HepG2 (cell line): ENCODE data around the gene MAP3K1. TPM values are rescaled to one million over a fixed set of nuclear protein-coding genes. Genes with fewer than 3 reads are reported as not detected.
A peak's percentile ranks its signal among the peaks of the same experiment; 100 is the strongest.

Experiments
- ATAC-seq: fragments of 200-7000 bp; cut with Tn5 transposase; 3 replicates; pipeline ENCODE4 v1.9.1; 2020; ENCODE audit warnings: mild to moderate bottlenecking, moderate library complexity
- BruUV-seq: library from RNA; stranded (reverse); fragments of 400-500 nt; replicated peaks from 2 replicates; lab custom pipeline; 2021; lab: Mats Ljungman, UMichigan
- CTCF ChIA-PET: fragments of 300-600 bp; formaldehyde crosslinking; extraction: SDS; loops from one replicate; lab custom pipeline; 2021; ENCODE audit warnings: low total read pairs, inconsistent platforms, low intra/inter-chr PET ratio; lab: Yijun Ruan, JAX
- POLR2A ChIA-PET: fragments of 350-600 bp; sonication (Branson Sonifier 250); formaldehyde crosslinking; loops from one replicate; lab custom pipeline; 2020; ENCODE audit warnings: antibody characterized with exemption, inconsistent platforms; lab: Yijun Ruan, JAX
- DNase-seq: peaks from one replicate; pipeline ENCODE4 v3.0.0-alpha.2; 2015; ENCODE audit warnings: low spot score
- FAIRE-seq: peaks from 3 replicates; lab custom pipeline; 2011; peaks lifted over from hg19 to GRCh38; lab: Jason Lieb, UNC
- H2AFZ ChIP-seq: one replicate; pipeline ENCODE4 v1.6.1; 2011; ENCODE audit warnings: low read length, inconsistent platforms
- H3K27ac ChIP-seq: fragments of 300-600 bp; 3 replicates; pipeline ENCODE4 v1.8.0; 2011; ENCODE audit warnings: mixed run types, mild to moderate bottlenecking, mixed read lengths, low read length, inconsistent platforms; ENCODE audit not compliant: insufficient read depth; ENCODE audit errors: extremely low read length
- H3K27me3 ChIP-seq, 2 experiments: fragments of 200-600 bp in 1 of 2; 2 replicates in 1 of 2; 3 replicates in 1 of 2; pipeline versions ENCODE4 v1.6.0 to v1.8.0; 2011; ENCODE audit warnings: low read length in 2 of 2, mild to moderate bottlenecking in 2 of 2, moderate library complexity in 2 of 2, inconsistent platforms in 1 of 2; ENCODE audit not compliant: insufficient read depth in 2 of 2, control insufficient read depth in 1 of 2
- H3K36me3 ChIP-seq, 2 experiments: fragments of 200-600 bp in 1 of 2; replicated peaks in 1 of 2; 2 replicates in 1 of 2; 3 replicates in 1 of 2; pipeline versions ENCODE4 v1.5.1 to v1.8.0; 2011; ENCODE audit warnings: low read length in 2 of 2, inconsistent platforms in 1 of 2; ENCODE audit not compliant: insufficient read depth in 2 of 2, control insufficient read depth in 1 of 2
- H3K4me1 ChIP-seq: 2 replicates; pipeline ENCODE4 v1.5.1; 2012; ENCODE audit warnings: low read length, inconsistent platforms; ENCODE audit not compliant: insufficient read depth
- H3K4me2 ChIP-seq: 2 replicates; pipeline ENCODE4 v1.6.0; 2011; ENCODE audit warnings: low read depth, low read length, inconsistent platforms
- H3K4me3 ChIP-seq, 3 experiments: fragments of 200-600 bp in 1 of 3; sonication (generic), shearing (Covaris generic) in 1 of 3; replicated peaks in 1 of 3; 2 replicates each; pipeline ENCODE4 v1.5.1; 2011 to 2016; ENCODE audit warnings: low read length in 3 of 3, inconsistent platforms in 2 of 3, low read depth in 2 of 3, mild to moderate bottlenecking in 2 of 3, control low read depth in 1 of 3, mixed read lengths in 1 of 3; ENCODE audit not compliant: insufficient read depth in 1 of 3
- H3K79me2 ChIP-seq: one replicate; pipeline ENCODE4 v1.6.1; 2011; ENCODE audit warnings: low read length, inconsistent platforms; ENCODE audit not compliant: insufficient read depth
- H3K9ac ChIP-seq: 2 replicates; pipeline ENCODE4 v1.6.0; 2011; ENCODE audit warnings: mild to moderate bottlenecking, low read depth, low read length, inconsistent platforms; ENCODE audit not compliant: insufficient read depth
- H3K9me3 ChIP-seq: 2 replicates; pipeline ENCODE4 v1.5.1; 2012; ENCODE audit warnings: mild to moderate bottlenecking, low read length
- H4K20me1 ChIP-seq: 2 replicates; pipeline ENCODE4 v1.6.0; 2011; ENCODE audit warnings: inconsistent platforms, mild to moderate bottlenecking, low read length, moderate library complexity; ENCODE audit not compliant: insufficient read depth
- GATAD2A ChIP-seq: IDR thresholded peaks from 2 replicates; pipeline ENCODE4 v1.6.1; 2016
- PLSCR1 ChIP-seq: sonication (generic); formaldehyde crosslinking; IDR thresholded peaks from 2 replicates; pipeline ENCODE4 v1.5.0; 2020; ENCODE audit warnings: missing genetic modification reagents, mild to moderate bottlenecking, borderline replicate concordance
- SMC3 ChIP-seq: IDR thresholded peaks from 2 replicates; pipeline ENCODE4 v1.6.1; 2011; ENCODE audit warnings: low read length, improper control_type of control experiment
- XRCC5 ChIP-seq: fragments of 200-400 bp; formaldehyde crosslinking; optimal IDR thresholded peaks from 2 replicates; pipeline ENCODE3; 2017; ENCODE audit warnings: mild to moderate bottlenecking, low read length
- ZNF343 ChIP-seq: sonication (generic); formaldehyde crosslinking; IDR thresholded peaks from 2 replicates; pipeline ENCODE4 v1.4.0; 2020; ENCODE audit warnings: mild to moderate bottlenecking, missing genetic modification reagents
- ZNF598 ChIP-seq: sonication (generic); formaldehyde crosslinking; IDR thresholded peaks from 2 replicates; pipeline ENCODE4 v1.5.1; 2020; ENCODE audit warnings: mild to moderate bottlenecking, missing genetic modification reagents, borderline replicate concordance
- ZNF687 ChIP-seq: sonication (generic); formaldehyde crosslinking; IDR thresholded peaks from 2 replicates; pipeline ENCODE4 v1.5.1; 2020; ENCODE audit warnings: mild to moderate bottlenecking, missing genetic modification reagents, moderate library complexity
- ZSCAN29 ChIP-seq: sonication (generic); formaldehyde crosslinking; conservative IDR thresholded peaks from 2 replicates; pipeline ENCODE4 v1.4.0; 2020; ENCODE audit warnings: mild to moderate bottlenecking, missing genetic modification reagents
- WGBS: methylation state at CpG from one replicate; pipeline ENCODE4 v1.1.6; 2017; ENCODE audit warnings: low lambda C conversion rate; 5-methylcytosine and 5-hydroxymethylcytosine counted together
- in situ Hi-C: cut with HindIII; loops from 2 replicates; pipeline ENCODE4 v1.10.0; 2017; ENCODE audit warnings: low pct_unique_long_range_greater_than_20kb; ENCODE audit not compliant: extremely low pct_ligation_motif_present
- intact Hi-C: fragments of 100-400 bp; cut with micrococcal nuclease; formaldehyde crosslinking; loops from one replicate; pipeline ENCODE4 v1.10.0; 2022; ENCODE audit not compliant: unreplicated experiment
- polyA plus RNA-seq, 8 experiments: library from polyadenylated mRNA; depleted of rRNA in 3 of 8; stranded (reverse) in 7 of 8; unstranded in 1 of 8; fragments of >200 nt; fragmentation: Illumina TruSeq in 4 of 8; extraction: Trizol in 4 of 8; gene quantifications; 2 replicates each; pipeline versions ENCODE4 v1.2.1 to v1.2.3, GENCODE V29; 2011 to 2016; ENCODE audit warnings: low read depth in 4 of 8, missing spikeins in 1 of 8, mixed read lengths in 1 of 8; ENCODE audit not compliant: insufficient read depth in 1 of 8
- total RNA-seq, 5 experiments: library from RNA; depleted of rRNA; stranded (reverse); fragments of >200 nt; fragmentation: Illumina TruSeq; extraction: Trizol; gene quantifications; 2 replicates each; pipeline ENCODE4 v1.2.3, GENCODE V29; 2016; ENCODE audit warnings: low read depth in 1 of 5
- TF ChIP-seq, protein P1 (sequence below): sonication (generic); formaldehyde crosslinking; IDR thresholded peaks from 2 replicates; pipeline ENCODE4 v1.5.0; 2020; ENCODE audit warnings: mild to moderate bottlenecking, missing genetic modification reagents
- TF ChIP-seq, protein P2 (sequence below): IDR thresholded peaks from 2 replicates; pipeline ENCODE4 v1.6.1; 2012; ENCODE audit warnings: low read depth, low read length, improper control_type of control experiment
- TF ChIP-seq, protein P3 (sequence below): sonication (generic); formaldehyde crosslinking; IDR thresholded peaks from 2 replicates; pipeline ENCODE4 v1.5.0; 2020; ENCODE audit warnings: mild to moderate bottlenecking, missing genetic modification reagents, moderate library complexity

MAP3K1 gene
- total and polyA plus RNA-seq, 2 of the 13 experiments (the other 11 are each of a cell fraction or from before 2014, with no cell fraction given): 16.4 to 30.3 TPM

- Histone ChIP-seq H3K4me1 (peaks cover 78% of the 10 kb centered on the region), H3K9ac (no peak overlapping the region), H3K27ac (peak overlapping the region; percentile 16), H3K9me3 (no peaks in the 10 kb centered on the region), H3K27me3 (no peaks in the 10 kb centered on the region; a peak in 1 of 5 replicates), H2AFZ (no peak overlapping the region), H3K36me3 (peaks cover 4 to 5% of the 10 kb centered on the region in 2 experiments; a peak in 3 of 5 replicates), H3K79me2 (peaks cover 98% of the 10 kb centered on the region), H4K20me1 (peaks cover 54% of the 10 kb centered on the region), H3K4me2 (peak overlapping the region; percentile 14; the same call in 1 of the 2 replicates), H3K4me3 (no peak overlapping the region)
- 27% methylated on average over 5 of the region's 5 CpGs for WGBS
- ChIA-PET POLR2A (interaction anchor here (0.7 to 1.0 kb wide), 2 partner anchors 190 to 468 kb away, joined by 3 read pairs; no protein-coding TSS in a partner anchor), CTCF (no interaction called here)
- peak; percentile 97 for ATAC-seq
- FAIRE-seq: peak; percentile 40
- intact Hi-C loops: no loop called here
- no TSS peak for BruUV-seq
- in situ Hi-C loops: loop anchor here (25.0 kb wide), 2 partner anchors 340 to 890 kb away; no protein-coding TSS in a partner anchor
- DNase-seq: peak; percentile 56
- TF ChIP-seq, protein P1, sequence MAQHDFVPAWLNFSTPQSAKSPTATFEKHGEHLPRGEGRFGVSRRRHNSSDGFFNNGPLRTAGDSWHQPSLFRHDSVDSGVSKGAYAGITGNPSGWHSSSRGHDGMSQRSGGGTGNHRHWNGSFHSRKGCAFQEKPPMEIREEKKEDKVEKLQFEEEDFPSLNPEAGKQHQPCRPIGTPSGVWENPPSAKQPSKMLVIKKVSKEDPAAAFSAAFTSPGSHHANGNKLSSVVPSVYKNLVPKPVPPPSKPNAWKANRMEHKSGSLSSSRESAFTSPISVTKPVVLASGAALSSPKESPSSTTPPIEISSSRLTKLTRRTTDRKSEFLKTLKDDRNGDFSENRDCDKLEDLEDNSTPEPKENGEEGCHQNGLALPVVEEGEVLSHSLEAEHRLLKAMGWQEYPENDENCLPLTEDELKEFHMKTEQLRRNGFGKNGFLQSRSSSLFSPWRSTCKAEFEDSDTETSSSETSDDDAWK (CRISPR knock-in tag): no peak
- TF ChIP-seq PLSCR1 (CRISPR knock-in tag): no peak
- TF ChIP-seq SMC3: peak; percentile 54; the same call in 1 of the 2 replicates
- TF ChIP-seq ZNF687 (CRISPR knock-in tag): peak; percentile 32; the same call in 1 of the 2 replicates
- TF ChIP-seq ZSCAN29 (CRISPR knock-in tag): no peak
- TF ChIP-seq, protein P2, sequence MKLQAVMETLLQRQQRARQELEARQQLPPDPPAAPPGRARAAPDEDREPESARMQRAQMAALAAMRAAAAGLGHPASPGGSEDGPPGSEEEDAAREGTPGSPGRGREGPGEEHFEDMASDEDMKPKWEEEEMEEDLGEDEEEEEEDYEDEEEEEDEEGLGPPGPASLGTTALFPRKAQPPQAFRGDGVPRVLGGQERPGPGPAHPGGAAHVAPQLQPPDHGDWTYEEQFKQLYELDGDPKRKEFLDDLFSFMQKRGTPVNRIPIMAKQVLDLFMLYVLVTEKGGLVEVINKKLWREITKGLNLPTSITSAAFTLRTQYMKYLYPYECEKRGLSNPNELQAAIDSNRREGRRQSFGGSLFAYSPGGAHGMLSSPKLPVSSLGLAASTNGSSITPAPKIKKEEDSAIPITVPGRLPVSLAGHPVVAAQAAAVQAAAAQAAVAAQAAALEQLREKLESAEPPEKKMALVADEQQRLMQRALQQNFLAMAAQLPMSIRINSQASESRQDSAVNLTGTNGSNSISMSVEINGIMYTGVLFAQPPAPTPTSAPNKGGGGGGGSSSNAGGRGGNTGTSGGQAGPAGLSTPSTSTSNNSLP: 0 out of 2 replicates have a peak, but pooled peaks have one; percentile 33
- no peak for TF ChIP-seq ZNF598
- TF ChIP-seq XRCC5: peak; percentile 34
- no peak for TF ChIP-seq ZNF343 (CRISPR knock-in tag)
- TF ChIP-seq, protein P3, sequence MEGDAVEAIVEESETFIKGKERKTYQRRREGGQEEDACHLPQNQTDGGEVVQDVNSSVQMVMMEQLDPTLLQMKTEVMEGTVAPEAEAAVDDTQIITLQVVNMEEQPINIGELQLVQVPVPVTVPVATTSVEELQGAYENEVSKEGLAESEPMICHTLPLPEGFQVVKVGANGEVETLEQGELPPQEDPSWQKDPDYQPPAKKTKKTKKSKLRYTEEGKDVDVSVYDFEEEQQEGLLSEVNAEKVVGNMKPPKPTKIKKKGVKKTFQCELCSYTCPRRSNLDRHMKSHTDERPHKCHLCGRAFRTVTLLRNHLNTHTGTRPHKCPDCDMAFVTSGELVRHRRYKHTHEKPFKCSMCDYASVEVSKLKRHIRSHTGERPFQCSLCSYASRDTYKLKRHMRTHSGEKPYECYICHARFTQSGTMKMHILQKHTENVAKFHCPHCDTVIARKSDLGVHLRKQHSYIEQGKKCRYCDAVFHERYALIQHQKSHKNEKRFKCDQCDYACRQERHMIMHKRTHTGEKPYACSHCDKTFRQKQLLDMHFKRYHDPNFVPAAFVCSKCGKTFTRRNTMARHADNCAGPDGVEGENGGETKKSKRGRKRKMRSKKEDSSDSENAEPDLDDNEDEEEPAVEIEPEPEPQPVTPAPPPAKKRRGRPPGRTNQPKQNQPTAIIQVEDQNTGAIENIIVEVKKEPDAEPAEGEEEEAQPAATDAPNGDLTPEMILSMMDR (CRISPR knock-in tag): peak; percentile 38
- peak; percentile 37; the same call in 1 of the 2 replicates for TF ChIP-seq GATAD2A (CRISPR knock-in tag)
Observed at GRCh38 chr5:56827049-56827448, 11.7 kb downstream of the MAP3K1 start.
